HepG2 (cell line): ENCODE results near the gene TCF12. TPM values are rescaled to one million over a fixed set of nuclear protein-coding genes. Genes with fewer than 3 reads are reported as not detected.

Experiments used
- ATF7-NPFF ChIP-seq: sonication (generic); formaldehyde crosslinking; IDR thresholded peaks from 2 replicates; pipeline ENCODE4 v1.8.1; 2023; ENCODE audit warnings: mild to moderate bottlenecking, low read depth, missing genetic modification reagents, moderate library complexity
- BRCA1 ChIP-seq: sonication (generic); formaldehyde crosslinking; IDR thresholded peaks from 2 replicates; pipeline ENCODE4 v1.4.0; 2020; ENCODE audit warnings: missing genetic modification reagents
- BRD4 ChIP-seq: sonication (generic); formaldehyde crosslinking; IDR thresholded peaks from 2 replicates; pipeline ENCODE4 v1.4.0; 2020; ENCODE audit warnings: missing genetic modification reagents
- E2F2 ChIP-seq: sonication (generic); formaldehyde crosslinking; IDR thresholded peaks from 2 replicates; pipeline ENCODE4 v1.4.0; 2020; ENCODE audit warnings: missing genetic modification reagents, borderline replicate concordance
- HNF1B ChIP-seq: sonication (generic); formaldehyde crosslinking; IDR thresholded peaks from 2 replicates; pipeline ENCODE4 v1.5.1; 2020; ENCODE audit warnings: mild to moderate bottlenecking, moderate library complexity, missing genetic modification reagents
- HOXA9 ChIP-seq: sonication (generic); formaldehyde crosslinking; IDR thresholded peaks from 2 replicates; pipeline ENCODE4 v1.8.1; 2022; ENCODE audit warnings: missing genetic modification reagents, mild to moderate bottlenecking, moderate library complexity, borderline replicate concordance
- KLF12 ChIP-seq: sonication (generic); formaldehyde crosslinking; IDR thresholded peaks from 2 replicates; pipeline ENCODE4 v1.4.0; 2020; ENCODE audit warnings: missing genetic modification reagents, borderline replicate concordance
- MYPOP ChIP-seq: sonication (generic); formaldehyde crosslinking; IDR thresholded peaks from 2 replicates; pipeline ENCODE4 v1.8.1; 2023; ENCODE audit warnings: mild to moderate bottlenecking, moderate library complexity, missing genetic modification reagents
- NR2F2 ChIP-seq: IDR thresholded peaks from 2 replicates; pipeline ENCODE4 v1.6.1; 2012; ENCODE audit warnings: low read depth, inconsistent platforms, borderline replicate concordance
- PHF21A ChIP-seq: sonication (generic); formaldehyde crosslinking; IDR thresholded peaks from 2 replicates; pipeline ENCODE4 v1.5.0; 2020; ENCODE audit warnings: mild to moderate bottlenecking, missing genetic modification reagents
- RBM22 ChIP-seq: fragments of 200-400 bp; formaldehyde crosslinking; optimal IDR thresholded peaks from 2 replicates; pipeline ENCODE3; 2017; ENCODE audit warnings: mild to moderate bottlenecking, low read length, moderate library complexity
- SNAI1 ChIP-seq: sonication (generic); formaldehyde crosslinking; IDR thresholded peaks from 2 replicates; pipeline ENCODE4 v1.5.0; 2020; ENCODE audit warnings: mild to moderate bottlenecking, missing genetic modification reagents, borderline replicate concordance
- SRSF9 ChIP-seq: fragments of 200-400 bp; formaldehyde crosslinking; IDR thresholded peaks from 2 replicates; pipeline ENCODE4 v1.6.1; 2018; ENCODE audit warnings: borderline replicate concordance, mild to moderate bottlenecking, low read depth, low read length; ENCODE audit not compliant: insufficient read depth, poor library complexity, severe bottlenecking
- ZBTB42 ChIP-seq: sonication (generic); formaldehyde crosslinking; IDR thresholded peaks from 2 replicates; pipeline ENCODE4 v1.5.0; 2020; ENCODE audit warnings: mild to moderate bottlenecking, missing genetic modification reagents
- ZFX ChIP-seq: sonication (generic); formaldehyde crosslinking; IDR thresholded peaks from 2 replicates; pipeline ENCODE4 v1.4.0; 2020; ENCODE audit warnings: mild to moderate bottlenecking, low read depth, missing genetic modification reagents, moderate library complexity
- ZFY ChIP-seq: sonication (generic); formaldehyde crosslinking; IDR thresholded peaks from 2 replicates; pipeline ENCODE4 v1.4.0; 2020; ENCODE audit warnings: missing genetic modification reagents
- ZNF274 ChIP-seq: sonication (generic); formaldehyde crosslinking; IDR thresholded peaks from 2 replicates; pipeline ENCODE4 v1.5.1; 2020; ENCODE audit warnings: mild to moderate bottlenecking, missing genetic modification reagents
- ZNF292 ChIP-seq: sonication (generic); formaldehyde crosslinking; IDR thresholded peaks from 2 replicates; pipeline ENCODE4 v1.8.1; 2022; ENCODE audit warnings: mild to moderate bottlenecking, low read depth, missing genetic modification reagents, borderline replicate concordance
- ZNF605 ChIP-seq: sonication (generic); formaldehyde crosslinking; IDR thresholded peaks from 2 replicates; pipeline ENCODE4 v1.8.0; 2022; ENCODE audit warnings: mild to moderate bottlenecking, missing genetic modification reagents
- ZNF614 ChIP-seq: IDR thresholded peaks from 2 replicates; pipeline ENCODE4 v1.6.1; 2018; ENCODE audit warnings: missing biosample characterization, missing genetic modification reagents, inconsistent platforms, borderline replicate concordance
- ZNF710 ChIP-seq: sonication (generic); formaldehyde crosslinking; IDR thresholded peaks from 2 replicates; pipeline ENCODE4 v1.5.0; 2020; ENCODE audit warnings: mild to moderate bottlenecking, missing genetic modification reagents, borderline replicate concordance
- polyA plus RNA-seq, 8 experiments: library from polyadenylated mRNA; depleted of rRNA in 3 of 8; stranded (reverse) in 7 of 8; unstranded in 1 of 8; fragments of >200 nt; fragmentation: Illumina TruSeq in 4 of 8; extraction: Trizol in 4 of 8; gene quantifications; 2 replicates each; pipeline versions ENCODE4 v1.2.1 to v1.2.3, GENCODE V29; 2011 to 2016; ENCODE audit warnings: low read depth in 4 of 8, missing spikeins in 1 of 8, mixed read lengths in 1 of 8; ENCODE audit not compliant: insufficient read depth in 1 of 8
- total RNA-seq, 5 experiments: library from RNA; depleted of rRNA; stranded (reverse); fragments of >200 nt; fragmentation: Illumina TruSeq; extraction: Trizol; gene quantifications; 2 replicates each; pipeline ENCODE4 v1.2.3, GENCODE V29; 2016; ENCODE audit warnings: low read depth in 1 of 5

TCF12 gene
- total and polyA plus RNA-seq, 2 of the 13 experiments (the other 11 are each of a cell fraction or from before 2014, with no cell fraction given) = 48.6 to 51.1 TPM

GRCh38 chr15:57312318-57313133 is 394.1 kb downstream of the TCF12 start (continued):
- TF ChIP-seq ZFX (CRISPR knock-in tag) = peak; percentile 54; the same call in 1 of the 2 replicates
- no peak for TF ChIP-seq ATF7-NPFF (CRISPR knock-in tag)
- TF ChIP-seq SNAI1 = no peak
- 0 out of 2 replicates have a peak, but pooled peaks have one; percentile 33 for TF ChIP-seq PHF21A (CRISPR knock-in tag)
- no peak for TF ChIP-seq ZNF292
- TF ChIP-seq BRD4 = no peak
- TF ChIP-seq ZNF605 (CRISPR knock-in tag) = peak; percentile 54; the same call in 1 of the 2 replicates
- no peak for TF ChIP-seq RBM22
- 0 out of 2 replicates have a peak, but pooled peaks have one; percentile 26 for TF ChIP-seq KLF12 (CRISPR knock-in tag)
- TF ChIP-seq HNF1B (CRISPR knock-in tag) = 0 out of 2 replicates have a peak, but pooled peaks have one; percentile 11
- no peak for TF ChIP-seq MYPOP (CRISPR knock-in tag)
- no peak for TF ChIP-seq ZNF614 (CRISPR knock-in tag)
- TF ChIP-seq ZBTB42 (CRISPR knock-in tag) = no peak
- TF ChIP-seq SRSF9 = no peak
- peak; percentile 29 for TF ChIP-seq ZFY (CRISPR knock-in tag)
- no peak for TF ChIP-seq BRCA1 (CRISPR knock-in tag)
- TF ChIP-seq ZNF710 (CRISPR knock-in tag) = no peak
- TF ChIP-seq NR2F2 = no peak
- TF ChIP-seq HOXA9 (CRISPR knock-in tag) = no peak
- TF ChIP-seq ZNF274 (CRISPR knock-in tag) = no peak
- TF ChIP-seq E2F2 (CRISPR knock-in tag) = no peak
